Tibial nerve (tissue), 4 donors: ENCODE data around the gene UBE2O.

Source experiments
- EP300 ChIP-seq, 2 donors: sonication (generic); formaldehyde crosslinking; IDR thresholded peaks; one replicate each; pipeline ENCODE4 v1.6.1; 2017; ENCODE audit warnings: antibody characterized with exemption in 2 of 2, mild to moderate bottlenecking in 1 of 2
- POLR2A ChIP-seq, 2 donors: fragments of 450-650 bp; IDR thresholded peaks; one replicate each; pipeline ENCODE4 v1.6.1; 2017; ENCODE audit warnings: antibody characterized with exemption in 2 of 2, mild to moderate bottlenecking in 2 of 2, moderate library complexity in 2 of 2
- TF ChIP-seq, protein P1 (sequence below), 5 experiments: fragments of 200-600 bp in 3 of 5; fragments of 450-650 bp in 2 of 5; sonication (generic) in 3 of 5; IDR thresholded peaks; one replicate each; pipeline ENCODE4 v1.5.1; 2016 to 2019; ENCODE audit warnings: antibody characterized with exemption in 5 of 5, mild to moderate bottlenecking in 3 of 5, moderate library complexity in 2 of 5

- TF ChIP-seq, protein P1, sequence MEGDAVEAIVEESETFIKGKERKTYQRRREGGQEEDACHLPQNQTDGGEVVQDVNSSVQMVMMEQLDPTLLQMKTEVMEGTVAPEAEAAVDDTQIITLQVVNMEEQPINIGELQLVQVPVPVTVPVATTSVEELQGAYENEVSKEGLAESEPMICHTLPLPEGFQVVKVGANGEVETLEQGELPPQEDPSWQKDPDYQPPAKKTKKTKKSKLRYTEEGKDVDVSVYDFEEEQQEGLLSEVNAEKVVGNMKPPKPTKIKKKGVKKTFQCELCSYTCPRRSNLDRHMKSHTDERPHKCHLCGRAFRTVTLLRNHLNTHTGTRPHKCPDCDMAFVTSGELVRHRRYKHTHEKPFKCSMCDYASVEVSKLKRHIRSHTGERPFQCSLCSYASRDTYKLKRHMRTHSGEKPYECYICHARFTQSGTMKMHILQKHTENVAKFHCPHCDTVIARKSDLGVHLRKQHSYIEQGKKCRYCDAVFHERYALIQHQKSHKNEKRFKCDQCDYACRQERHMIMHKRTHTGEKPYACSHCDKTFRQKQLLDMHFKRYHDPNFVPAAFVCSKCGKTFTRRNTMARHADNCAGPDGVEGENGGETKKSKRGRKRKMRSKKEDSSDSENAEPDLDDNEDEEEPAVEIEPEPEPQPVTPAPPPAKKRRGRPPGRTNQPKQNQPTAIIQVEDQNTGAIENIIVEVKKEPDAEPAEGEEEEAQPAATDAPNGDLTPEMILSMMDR (IDR thresholded peaks at IDR 0.05) = no peak
- TF ChIP-seq POLR2A (IDR thresholded peaks at IDR 0.05) = no peak
- no peak for TF ChIP-seq EP300 (IDR thresholded peaks at IDR 0.05)
Measured at GRCh38 chr17:76420356-76421043, 32.5 kb downstream of the UBE2O start.
